HEK293 (cell line): ENCODE measurements around the gene EEF1AKMT2.
"Not testable (repeated sequence)": the region's sequence is repeated elsewhere in the genome, so short reads cannot be mapped to it uniquely, and the experiment has no call there.

ENCODE experiments used
- CTCF ChIA-PET: fragments of 350-600 bp; formaldehyde crosslinking; extraction: SDS; loops from one replicate; lab custom pipeline; 2021; ENCODE audit warnings: antibody characterized with exemption; lab: Yijun Ruan, JAX
- POLR2A ChIA-PET: fragments of 300-600 bp; formaldehyde crosslinking; extraction: SDS; loops from one replicate; lab custom pipeline; 2020; ENCODE audit warnings: antibody characterized with exemption, inconsistent platforms; lab: Yijun Ruan, JAX
- H3K27ac ChIP-seq: fragments of 200-500 bp; sonication (Bioruptor generic); 2 replicates; pipeline ENCODE4 v1.5.1; 2014; ENCODE audit warnings: low read depth, low read length, control low read depth, inconsistent platforms; ENCODE audit errors: extremely low read depth
- H3K36me3 ChIP-seq, 2 experiments: fragments of 200-500 bp in 1 of 2; sonication (Bioruptor generic) in 1 of 2; 1 replicate in 1 of 2; 2 replicates in 1 of 2; pipeline ENCODE4 v1.5.1; 2014 to 2017; ENCODE audit warnings: inconsistent platforms in 2 of 2, low read length in 2 of 2; ENCODE audit not compliant: control insufficient read depth in 2 of 2, insufficient read depth in 1 of 2
- H3K4me1 ChIP-seq: fragments of 200-500 bp; sonication (Bioruptor generic); 2 replicates; pipeline ENCODE4 v1.5.1; 2014; ENCODE audit warnings: mild to moderate bottlenecking, low read length, inconsistent platforms; ENCODE audit not compliant: control insufficient read depth, insufficient read depth
- H3K4me3 ChIP-seq: 2 replicates; pipeline ENCODE4 v1.5.1; 2011; ENCODE audit warnings: low read depth, mild to moderate bottlenecking, control low read depth, low read length, moderate library complexity
- H3K9me3 ChIP-seq: fragments of 200-500 bp; sonication (Bioruptor generic); 2 replicates; pipeline ENCODE4 v1.5.1; 2014; ENCODE audit warnings: low read depth, low read length, inconsistent platforms; ENCODE audit not compliant: control insufficient read depth, insufficient read depth
- GLI2 ChIP-seq: fragments of 450-650 bp; formaldehyde crosslinking; IDR thresholded peaks from 2 replicates; pipeline ENCODE4; 2017; ENCODE audit warnings: missing biosample characterization, missing genetic modification characterization, low read depth, borderline replicate concordance
- GLIS1 ChIP-seq: fragments of 450-650 bp; formaldehyde crosslinking; IDR thresholded peaks from 2 replicates; pipeline ENCODE4 v1.5.1; 2016; ENCODE audit warnings: missing biosample characterization, missing genetic modification characterization
- HOXD13 ChIP-seq: sonication (generic); formaldehyde crosslinking; IDR thresholded peaks from 2 replicates; pipeline ENCODE4 v1.8.0; 2022; ENCODE audit warnings: missing genetic modification reagents, borderline replicate concordance
- KLF16 ChIP-seq: fragments of 450-650 bp; formaldehyde crosslinking; IDR thresholded peaks from 2 replicates; pipeline ENCODE4 v1.5.1; 2017; ENCODE audit warnings: missing biosample characterization, missing genetic modification characterization
- SETDB1 ChIP-seq: IDR thresholded peaks from one replicate; pipeline ENCODE4 v1.6.1; 2017; ENCODE audit warnings: mild to moderate bottlenecking, low read length, moderate library complexity, mixed read lengths; ENCODE audit not compliant: insufficient read length
- SP2 ChIP-seq: fragments of 450-650 bp; formaldehyde crosslinking; IDR thresholded peaks from 2 replicates; pipeline ENCODE4 v1.5.1; 2016; ENCODE audit warnings: missing biosample characterization, missing genetic modification characterization
- YY1 ChIP-seq: fragments of 450-650 bp; formaldehyde crosslinking; IDR thresholded peaks from 2 replicates; pipeline ENCODE4 v1.5.1; 2018; ENCODE audit warnings: missing biosample characterization, missing genetic modification characterization
- ZBTB8A ChIP-seq: fragments of 450-650 bp; formaldehyde crosslinking; IDR thresholded peaks from 2 replicates; pipeline ENCODE4 v1.5.1; 2016; ENCODE audit warnings: missing biosample characterization, missing genetic modification characterization
- ZFHX2 ChIP-seq: fragments of 450-650 bp; formaldehyde crosslinking; conservative IDR thresholded peaks from 2 replicates; pipeline ENCODE4 v1.5.1; 2016; ENCODE audit warnings: missing biosample characterization, missing genetic modification characterization
- ZNF10 ChIP-seq: fragments of 450-650 bp; formaldehyde crosslinking; IDR thresholded peaks from 2 replicates; pipeline ENCODE4 v1.5.1; 2017; ENCODE audit warnings: missing biosample characterization, missing genetic modification characterization
- ZNF112 ChIP-seq: fragments of 450-650 bp; formaldehyde crosslinking; IDR thresholded peaks from 2 replicates; pipeline ENCODE4 v1.5.0; 2017; ENCODE audit warnings: missing biosample characterization, missing genetic modification characterization
- ZNF146 ChIP-seq: fragments of 450-650 bp; formaldehyde crosslinking; IDR thresholded peaks from 2 replicates; pipeline ENCODE4 v1.5.1; 2016; ENCODE audit warnings: missing biosample characterization, missing genetic modification characterization
- ZNF157 ChIP-seq: fragments of 450-650 bp; formaldehyde crosslinking; IDR thresholded peaks from 2 replicates; pipeline ENCODE4 v1.5.1; 2016; ENCODE audit warnings: missing biosample characterization, missing genetic modification characterization
- ZNF184 ChIP-seq: fragments of 450-650 bp; IDR thresholded peaks from 2 replicates; pipeline ENCODE4 v1.5.1; 2018; ENCODE audit warnings: missing biosample characterization, mild to moderate bottlenecking, missing genetic modification characterization
- ZNF239 ChIP-seq: fragments of 450-650 bp; formaldehyde crosslinking; IDR thresholded peaks from 2 replicates; pipeline ENCODE4 v1.5.1; 2016; ENCODE audit warnings: missing biosample characterization, missing genetic modification characterization
- ZNF248 ChIP-seq: fragments of 450-650 bp; formaldehyde crosslinking; IDR thresholded peaks from 2 replicates; pipeline ENCODE4 v1.5.1; 2017; ENCODE audit warnings: missing biosample characterization, missing genetic modification characterization
- ZNF274 ChIP-seq, 2 experiments: fragments of 200-500 bp in 1 of 2; fragments of 450-650 bp in 1 of 2; sonication (Bioruptor generic) in 1 of 2; formaldehyde crosslinking in 1 of 2; IDR thresholded peaks; 2 replicates each; pipeline versions ENCODE4 v1.5.1 to v1.6.1; 2014 to 2016; ENCODE audit warnings: borderline replicate concordance in 1 of 2, inconsistent platforms in 1 of 2, low read length in 1 of 2, missing biosample characterization in 1 of 2, missing genetic modification characterization in 1 of 2
- ZNF335 ChIP-seq: fragments of 450-650 bp; formaldehyde crosslinking; conservative IDR thresholded peaks from 2 replicates; pipeline ENCODE4 v1.5.1; 2016; ENCODE audit warnings: missing biosample characterization, missing genetic modification characterization
- ZNF354C ChIP-seq: fragments of 450-650 bp; formaldehyde crosslinking; IDR thresholded peaks from 2 replicates; pipeline ENCODE4 v1.5.1; 2016; ENCODE audit warnings: missing biosample characterization, missing genetic modification characterization, low read depth, borderline replicate concordance
- ZNF48 ChIP-seq: fragments of 450-650 bp; formaldehyde crosslinking; IDR thresholded peaks from 2 replicates; pipeline ENCODE4 v1.5.1; 2016; ENCODE audit warnings: missing biosample characterization, missing genetic modification characterization
- ZNF544 ChIP-seq: fragments of 450-650 bp; formaldehyde crosslinking; IDR thresholded peaks from 2 replicates; pipeline ENCODE4 v1.5.0; 2017; ENCODE audit warnings: missing biosample characterization, missing genetic modification characterization
- ZNF548 ChIP-seq: fragments of 450-650 bp; formaldehyde crosslinking; IDR thresholded peaks from 2 replicates; pipeline ENCODE4 v1.5.1; 2016; ENCODE audit warnings: missing biosample characterization, missing genetic modification characterization
- ZNF610 ChIP-seq: fragments of 450-650 bp; formaldehyde crosslinking; IDR thresholded peaks from 2 replicates; pipeline ENCODE4 v1.5.1; 2016; ENCODE audit warnings: missing biosample characterization, missing genetic modification characterization, borderline replicate concordance
- ZNF654 ChIP-seq: fragments of 450-650 bp; formaldehyde crosslinking; IDR thresholded peaks from 2 replicates; pipeline ENCODE4 v1.5.1; 2016; ENCODE audit warnings: low read depth, missing biosample characterization, missing genetic modification characterization
- ZNF658 ChIP-seq: fragments of 450-650 bp; formaldehyde crosslinking; IDR thresholded peaks from 2 replicates; pipeline ENCODE4; 2016; ENCODE audit warnings: missing biosample characterization, missing genetic modification characterization
- ZNF76 ChIP-seq: fragments of 450-650 bp; formaldehyde crosslinking; IDR thresholded peaks from 2 replicates; pipeline ENCODE4; 2016; ENCODE audit warnings: low read depth, missing biosample characterization, missing genetic modification characterization, borderline replicate concordance
- ZNF837 ChIP-seq: fragments of 450-650 bp; formaldehyde crosslinking; IDR thresholded peaks from 2 replicates; pipeline ENCODE4 v1.5.1; 2016; ENCODE audit warnings: missing biosample characterization, missing genetic modification characterization
- TF ChIP-seq, protein P1 (sequence below): fragments of 450-650 bp; formaldehyde crosslinking; optimal IDR thresholded peaks from 2 replicates; pipeline ENCODE3; 2016; ENCODE audit warnings: missing biosample characterization, mild to moderate bottlenecking, missing genetic modification characterization
- TF ChIP-seq, protein P2 (sequence below): fragments of 450-650 bp; formaldehyde crosslinking; IDR thresholded peaks from 2 replicates; pipeline ENCODE4 v1.5.1; 2016; ENCODE audit warnings: missing biosample characterization, missing genetic modification characterization

The EEF1AKMT2 gene

GRCh38 chr10:124782900-124783299 is 8.8 kb downstream of the EEF1AKMT2 start:
- H3K9me3 ChIP-seq, H3K4me3 ChIP-seq, CTCF ChIA-PET: not testable (repeated sequence)
- peak; percentile 96 for TF ChIP-seq ZNF184 (tag by site-specific recombination)
- TF ChIP-seq, all 188 proteins: peak for 1; not testable (repeated sequence) for 187
- POLR2A ChIA-PET, H3K27ac ChIP-seq, H3K4me1 ChIP-seq: not testable (repeated sequence)
- H3K36me3 ChIP-seq: peaks cover 58 to 71% of the 10 kb centered on the region in 2 experiments

GRCh38 chr10:124768791-124769190 is 22.9 kb downstream of the EEF1AKMT2 start:
- H3K36me3 ChIP-seq: peaks cover 44% of the 10 kb centered on the region in 2 experiments
- no peak for TF ChIP-seq ZBTB8A (tag by site-specific recombination)
- TF ChIP-seq ZNF654 (tag by site-specific recombination): no peak
- no peak for TF ChIP-seq ZNF544 (tag by site-specific recombination)
- no peak for TF ChIP-seq ZNF157 (tag by site-specific recombination)
- no peak for TF ChIP-seq ZNF48
- no peak for TF ChIP-seq ZNF146 (tag by site-specific recombination)
- TF ChIP-seq GLIS1 (tag by site-specific recombination): no peak
- TF ChIP-seq ZNF112 (tag by site-specific recombination): no peak
- TF ChIP-seq ZFHX2 (tag by site-specific recombination): no peak
- CTCF ChIA-PET: interaction anchor here (0.6 kb wide), 1 partner anchor 18 kb away, joined by 4 read pairs; no protein-coding TSS in a partner anchor

GRCh38 chr10:124765256-124765655 is 26.4 kb downstream of the EEF1AKMT2 start:
- Histone ChIP-seq H3K4me3 (no peak overlapping the region), H3K27ac (no peak overlapping the region)
- CTCF ChIA-PET: interaction anchor here (0.6 to 1.0 kb wide), 3 partner anchors 19 to 39 kb away, joined by 3 to 4 read pairs (median 3); no protein-coding TSS in a partner anchor
- TF ChIP-seq GLI2 (tag by site-specific recombination) (no peak), ZNF658 (tag by site-specific recombination) (no peak), ZNF239 (no peak), HOXD13 (CRISPR knock-in tag) (no peak), ZNF248 (no peak), ZNF354C (tag by site-specific recombination) (no peak), ZNF335 (tag by site-specific recombination) (no peak), SETDB1 (no peak), ZNF10 (tag by site-specific recombination) (no peak), ZNF274 (IDR thresholded peaks at IDR 0.05; ENCODE audit: low read length) (no peak), ZNF274 (tag by site-specific recombination; IDR thresholded peaks at IDR 0.05; ENCODE audit: borderline replicate concordance) (no peak), SP2 (tag by site-specific recombination) (no peak), YY1 (tag by site-specific recombination) (no peak), KLF16 (tag by site-specific recombination) (no peak), ZNF76 (tag by site-specific recombination) (no peak), ZNF837 (no peak), ZNF548 (tag by site-specific recombination) (no peak), ZNF610 (no peak)
- TF ChIP-seq, protein P1, sequence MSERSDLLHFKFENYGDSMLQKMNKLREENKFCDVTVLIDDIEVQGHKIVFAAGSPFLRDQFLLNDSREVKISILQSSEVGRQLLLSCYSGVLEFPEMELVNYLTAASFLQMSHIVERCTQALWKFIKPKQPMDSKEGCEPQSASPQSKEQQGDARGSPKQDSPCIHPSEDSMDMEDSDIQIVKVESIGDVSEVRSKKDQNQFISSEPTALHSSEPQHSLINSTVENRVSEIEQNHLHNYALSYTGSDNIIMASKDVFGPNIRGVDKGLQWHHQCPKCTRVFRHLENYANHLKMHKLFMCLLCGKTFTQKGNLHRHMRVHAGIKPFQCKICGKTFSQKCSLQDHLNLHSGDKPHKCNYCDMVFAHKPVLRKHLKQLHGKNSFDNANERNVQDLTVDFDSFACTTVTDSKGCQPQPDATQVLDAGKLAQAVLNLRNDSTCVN (tag by site-specific recombination): no peak
- TF ChIP-seq, protein P2, sequence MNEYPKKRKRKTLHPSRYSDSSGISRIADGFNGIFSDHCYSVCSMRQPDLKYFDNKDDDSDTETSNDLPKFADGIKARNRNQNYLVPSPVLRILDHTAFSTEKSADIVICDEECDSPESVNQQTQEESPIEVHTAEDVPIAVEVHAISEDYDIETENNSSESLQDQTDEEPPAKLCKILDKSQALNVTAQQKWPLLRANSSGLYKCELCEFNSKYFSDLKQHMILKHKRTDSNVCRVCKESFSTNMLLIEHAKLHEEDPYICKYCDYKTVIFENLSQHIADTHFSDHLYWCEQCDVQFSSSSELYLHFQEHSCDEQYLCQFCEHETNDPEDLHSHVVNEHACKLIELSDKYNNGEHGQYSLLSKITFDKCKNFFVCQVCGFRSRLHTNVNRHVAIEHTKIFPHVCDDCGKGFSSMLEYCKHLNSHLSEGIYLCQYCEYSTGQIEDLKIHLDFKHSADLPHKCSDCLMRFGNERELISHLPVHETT: no peak
- TF ChIP-seq, all 188 proteins: peak for 0
- POLR2A ChIA-PET: no interaction called here
- Histone ChIP-seq H3K4me1 (no peaks in the 10 kb centered on the region), H3K36me3 (peaks cover 37 to 52% of the 10 kb centered on the region in 2 experiments), H3K9me3 (no peaks in the 10 kb centered on the region)

More at GRCh38 chr10:124768791-124769190, 22.9 kb downstream of the EEF1AKMT2 start:
- H3K27ac ChIP-seq: no peak overlapping the region
- POLR2A ChIA-PET: no interaction called here
- H3K9me3 ChIP-seq: no peaks in the 10 kb centered on the region
- H3K4me3 ChIP-seq: no peak overlapping the region
- no peaks in the 10 kb centered on the region for H3K4me1 ChIP-seq
